ENCODE measurements around the gene MALAT1.
"Not testable (repeated sequence)": the region's sequence is repeated elsewhere in the genome, so short reads cannot be mapped to it uniquely, and the experiment has no call there.

The MALAT1 gene

GRCh38 chr11:65498977-65499712 lies at the start of gene MALAT1:
Gene MALAT1, plus strand, starts transcription at chr11:65499045.
- DNase-seq (ENCODE audit: low read depth in 3 of 3): peak; percentile 85 to 88 (median 85)

DNA sequence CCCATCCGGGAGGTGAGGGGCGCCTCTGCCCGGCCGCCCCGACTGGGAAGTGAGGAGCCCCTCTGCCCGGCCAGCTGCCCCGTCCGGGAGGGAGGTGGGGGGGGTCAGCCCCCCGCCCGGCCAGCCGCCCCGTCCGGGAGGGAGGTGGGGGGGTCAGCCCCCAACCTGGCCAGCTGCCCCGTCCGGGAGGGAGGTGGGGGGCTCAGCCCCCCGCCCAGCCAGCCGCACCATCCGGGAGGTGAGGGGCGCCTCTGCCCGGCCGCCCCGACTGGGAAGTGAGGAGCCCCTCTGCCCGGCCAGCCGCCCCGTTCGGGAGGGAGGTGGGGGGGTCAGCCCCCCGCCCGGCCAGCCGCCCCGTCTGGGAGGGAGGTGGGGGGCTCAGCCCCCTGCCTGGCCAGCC lies 47.5 kb upstream of the MALAT1 start:
- DNase-seq (ENCODE audit: low read depth in 3 of 3): not testable (repeated sequence)

GRCh38 chr11:65452259-65452658 lies 46.6 kb upstream of the MALAT1 start:
- DNase-seq (ENCODE audit: low read depth in 3 of 3): not testable (repeated sequence)

GRCh38 chr11:65452806-65453490 lies 45.9 kb upstream of the MALAT1 start:
- no peak for DNase-seq (ENCODE audit: low read depth in 3 of 3)

DNA sequence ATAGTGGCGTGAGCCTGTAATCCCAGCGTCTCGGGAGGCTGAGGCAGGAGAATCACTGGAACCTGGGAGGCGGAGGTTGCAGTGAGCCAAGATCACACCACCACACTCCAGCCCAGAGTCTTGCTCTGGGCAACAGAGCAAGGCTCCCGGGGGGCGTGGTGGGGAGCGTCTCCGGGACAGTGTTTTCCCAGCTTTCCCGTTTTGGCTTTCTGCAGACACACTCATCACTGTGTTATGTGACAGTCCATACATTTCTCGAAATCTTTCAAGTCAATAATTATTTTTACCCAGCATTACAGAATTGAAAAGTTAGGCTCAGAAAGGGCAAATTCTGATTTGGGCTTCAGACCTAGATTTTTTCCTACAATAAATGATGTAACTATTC lies 44.5 kb upstream of the MALAT1 start:
- no peak for DNase-seq (ENCODE audit: low read depth in 3 of 3)

DNA sequence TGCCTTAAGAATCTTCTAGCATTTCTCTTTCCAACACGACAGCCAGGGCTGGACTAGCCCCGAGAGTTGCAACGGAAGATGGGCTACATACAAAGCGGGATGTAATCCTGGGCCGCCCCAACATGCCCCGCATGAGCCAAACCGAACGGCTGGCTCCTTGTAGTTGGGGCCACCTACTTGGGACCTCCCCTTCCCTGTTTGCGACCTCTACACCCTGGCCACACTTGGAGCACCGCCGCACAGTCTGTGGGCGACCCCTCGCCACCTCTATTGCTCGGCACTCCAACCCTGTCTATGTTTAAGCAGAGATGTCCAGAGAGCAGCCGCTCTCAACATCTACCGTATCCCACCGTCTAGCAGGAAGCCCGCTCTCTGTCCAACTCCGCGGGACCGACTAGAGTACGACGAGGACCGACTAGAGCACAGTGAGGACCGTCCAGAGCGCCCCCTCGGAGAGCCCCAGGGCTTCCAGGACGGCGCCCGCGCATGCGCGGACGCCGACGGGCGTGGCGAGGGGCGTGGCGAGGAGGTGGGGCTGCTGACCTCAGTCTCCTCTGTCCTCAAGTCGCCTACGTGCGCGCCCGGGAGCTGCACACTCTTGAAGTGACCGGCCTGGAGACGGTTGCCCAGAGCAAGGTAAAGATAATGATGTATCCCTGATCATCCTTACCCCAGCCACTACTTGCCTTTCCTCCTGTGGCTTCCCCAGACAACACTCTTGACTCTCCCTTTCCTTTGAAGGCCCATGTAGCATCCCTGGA lies 44.0 kb upstream of the MALAT1 start:
- DNase-seq (ENCODE audit: low read depth in 3 of 3): peak; percentile 64 to 83 (median 75)

DNA sequence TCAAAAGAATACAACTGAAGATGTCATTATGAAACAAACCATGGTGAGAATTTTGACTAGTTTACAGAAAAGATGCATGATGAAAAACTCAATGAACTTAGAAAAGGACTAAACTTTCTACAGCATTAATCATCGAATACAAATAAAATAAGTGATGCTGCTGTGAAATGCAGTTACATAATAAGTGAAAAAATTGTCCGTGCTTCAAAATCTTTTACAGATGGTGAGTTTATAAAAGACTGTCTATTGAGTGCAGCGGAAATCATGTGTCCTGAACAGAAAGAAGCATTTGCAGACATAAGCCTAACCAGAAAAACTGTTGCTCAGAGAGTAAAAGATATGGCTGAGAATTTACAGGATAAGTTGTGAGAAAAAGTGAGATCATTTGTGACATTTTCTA lies 42.4 kb upstream of the MALAT1 start:
- DNase-seq (ENCODE audit: low read depth in 3 of 3): no peak

DNA sequence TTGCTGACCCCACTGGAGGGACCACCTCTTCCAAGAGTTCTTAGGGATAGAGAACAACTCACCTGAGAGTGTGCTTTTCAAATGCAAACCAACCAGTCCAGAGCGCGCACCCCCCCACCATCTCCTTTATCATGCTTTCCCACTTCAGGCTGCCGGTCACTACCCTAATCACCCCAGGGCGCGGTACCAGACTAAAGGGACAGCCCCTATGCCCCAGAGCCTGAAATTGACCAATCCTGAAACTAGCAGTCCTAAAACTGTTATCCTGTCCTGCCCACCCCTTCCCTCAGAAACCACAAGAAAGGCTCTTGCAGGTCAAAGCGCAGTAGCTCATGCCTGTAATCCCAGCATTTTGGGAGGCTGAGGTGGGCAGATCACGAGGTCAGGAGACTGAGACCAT lies 39.3 kb upstream of the MALAT1 start:
- no peak for DNase-seq (ENCODE audit: low read depth in 3 of 3)

- DNase-seq (ENCODE audit: low read depth in 3 of 3): not testable (repeated sequence)
Observed at GRCh38 chr11:65465471-65465870, 33.4 kb upstream of the MALAT1 start.

DNA sequence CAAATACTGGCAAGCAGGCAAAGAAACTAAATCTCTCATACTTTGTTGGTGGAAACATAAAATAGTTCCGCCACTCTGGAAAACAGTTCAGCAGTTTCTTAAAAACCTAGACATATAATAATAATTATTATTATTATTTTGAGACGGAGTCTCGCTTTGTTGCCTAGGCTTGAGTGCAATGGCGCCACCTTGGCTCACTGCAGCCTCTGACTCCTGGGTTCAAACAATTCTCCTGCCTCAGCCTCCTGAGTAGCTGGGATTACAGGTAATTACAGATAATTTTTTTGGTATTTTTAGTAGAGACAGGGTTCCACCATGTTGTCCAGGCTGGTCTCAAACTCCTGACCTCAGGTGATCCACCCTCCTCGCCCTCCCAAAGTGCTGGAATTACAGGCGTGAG lies 31.5 kb upstream of the MALAT1 start:
- DNase-seq (ENCODE audit: low read depth in 3 of 3): not testable (repeated sequence)

DNA sequence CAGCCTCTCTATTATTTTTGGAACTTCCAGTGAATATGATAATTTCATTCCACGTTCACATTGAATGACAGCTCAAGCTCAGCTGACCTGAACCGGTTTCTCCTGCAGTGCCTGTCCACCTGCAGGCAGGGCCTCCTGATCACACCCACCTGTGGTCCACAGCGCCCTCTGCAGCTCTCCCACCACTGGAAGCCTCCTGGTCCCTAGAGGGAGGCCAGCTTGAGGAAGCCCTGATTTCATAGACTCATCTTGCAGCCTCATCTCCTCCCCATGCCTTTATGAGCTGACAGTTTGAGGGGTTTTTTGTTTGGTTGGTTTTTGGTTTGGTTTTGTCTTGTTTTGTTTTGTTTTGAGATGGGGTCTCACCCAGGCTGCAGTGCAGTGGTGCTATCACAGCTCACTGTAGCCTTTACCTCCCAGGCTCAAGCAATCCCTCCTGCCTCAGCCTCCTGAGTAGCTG lies 29.9 kb upstream of the MALAT1 start:
- peak in 2 of 3 donors; percentile 21 to 46 for DNase-seq (ENCODE audit: low read depth in 3 of 3)

- no peak for DNase-seq (ENCODE audit: low read depth in 3 of 3)
Observed at GRCh38 chr11:65470433-65471049, 28.3 kb upstream of the MALAT1 start.

GRCh38 chr11:65471447-65471891 lies 27.4 kb upstream of the MALAT1 start:
- DNase-seq (ENCODE audit: low read depth in 3 of 3): no peak

GRCh38 chr11:65472588-65473277 lies 26.1 kb upstream of the MALAT1 start:
- not testable (repeated sequence) for DNase-seq (ENCODE audit: low read depth in 3 of 3)

DNA sequence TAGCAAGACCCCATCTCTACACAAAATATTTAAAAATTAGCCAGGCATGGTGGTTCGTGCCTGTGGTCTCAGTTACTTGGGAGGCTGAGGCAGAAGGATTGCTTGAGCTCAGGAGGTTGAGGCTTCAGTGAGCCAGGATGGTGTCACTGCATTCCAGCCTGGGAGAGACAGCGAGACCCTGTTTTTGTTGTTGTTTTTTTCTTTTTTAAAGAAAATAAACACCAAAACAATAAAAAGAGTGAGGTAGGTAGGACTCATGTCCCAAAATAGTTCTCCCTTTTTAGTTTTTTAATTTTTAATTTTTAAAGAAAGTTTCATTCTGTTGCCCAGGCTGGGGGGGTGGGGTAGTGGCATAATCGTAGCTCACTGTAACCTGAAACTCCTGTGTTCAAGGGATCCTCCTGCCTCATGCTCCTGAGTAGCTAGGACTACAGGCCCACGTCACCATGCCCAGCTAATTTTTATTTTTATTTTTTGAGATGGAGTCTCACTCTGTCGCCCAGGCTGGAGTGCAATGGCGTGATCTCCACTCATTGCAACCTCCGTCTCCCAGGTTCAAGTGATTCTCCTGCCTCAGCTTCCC lies 25.5 kb upstream of the MALAT1 start:
- DNase-seq (ENCODE audit: low read depth in 3 of 3): no peak

DNA sequence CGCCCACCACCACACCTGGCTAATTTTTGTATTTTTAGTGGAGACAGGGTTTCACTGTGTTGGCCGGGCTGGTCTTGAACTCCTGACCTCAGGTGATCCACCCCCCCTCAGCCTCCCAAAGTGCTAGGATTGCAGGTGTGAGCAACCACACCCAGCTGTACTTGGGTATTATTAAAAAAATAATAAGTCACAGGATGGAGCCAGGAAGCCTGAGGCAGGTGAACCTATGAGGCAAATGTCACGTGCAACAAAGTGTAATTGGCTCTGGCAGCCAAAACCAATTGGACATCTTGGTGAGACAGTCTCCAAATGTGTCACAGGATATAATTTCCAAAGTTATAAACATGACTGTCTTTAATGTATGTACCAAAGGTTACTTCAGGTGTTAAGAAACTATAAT lies 24.0 kb upstream of the MALAT1 start:
- DNase-seq (ENCODE audit: low read depth in 3 of 3): no peak

- DNase-seq (ENCODE audit: low read depth in 3 of 3): no peak
Observed at GRCh38 chr11:65476632-65477148, 22.2 kb upstream of the MALAT1 start.

DNA sequence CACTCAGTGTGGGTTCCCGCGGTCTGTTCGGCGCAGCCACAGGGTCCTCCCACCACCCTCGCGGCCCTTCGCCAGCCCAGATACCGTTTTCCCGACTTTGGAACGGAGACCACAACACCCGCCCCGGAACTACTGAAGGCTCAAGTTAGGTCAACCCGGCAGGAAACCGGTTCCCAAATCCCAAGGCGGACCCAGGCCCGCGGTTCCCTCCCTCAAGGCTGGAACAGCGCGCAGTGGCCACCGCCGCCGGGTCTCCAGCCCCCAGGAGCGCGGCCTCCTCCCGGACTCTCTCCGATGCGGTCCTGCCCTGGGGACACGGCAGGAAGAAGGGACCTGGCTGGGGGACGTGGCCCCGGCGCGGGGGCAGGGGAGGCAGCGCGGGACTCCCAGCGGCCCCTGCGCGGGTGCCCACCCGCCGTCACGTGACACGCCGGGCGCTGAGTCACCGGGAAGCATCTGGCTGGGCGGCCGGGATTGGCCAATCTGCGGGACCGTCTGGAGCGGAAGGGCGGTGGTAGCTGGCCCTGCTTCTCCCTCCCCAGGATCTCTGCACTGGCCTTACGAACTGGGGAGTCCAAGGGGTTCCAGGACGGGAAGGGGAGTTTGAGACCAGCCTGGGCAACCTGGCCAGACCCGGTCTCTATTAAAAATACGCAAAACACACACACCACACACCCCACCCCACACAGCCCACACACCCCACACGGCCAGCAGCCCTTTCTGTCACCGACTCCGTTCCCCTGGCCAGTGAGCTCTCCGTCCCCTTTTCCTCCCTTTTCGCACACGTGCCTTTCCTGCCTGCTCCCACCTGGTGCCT lies 21.5 kb upstream of the MALAT1 start:
- DNase-seq (ENCODE audit: low read depth in 3 of 3): peak; percentile 86 to 92 (median 88)

GRCh38 chr11:65478388-65479183 lies 20.3 kb upstream of the MALAT1 start:
- no peak for DNase-seq (ENCODE audit: low read depth in 3 of 3)
